Esophagus muscularis mucosa (tissue), 4 donors: ENCODE data around the gene PCDH10.

Source experiments
- EP300 ChIP-seq: sonication (generic); formaldehyde crosslinking; IDR thresholded peaks from one replicate; pipeline ENCODE4 v1.6.1; 2017; ENCODE audit warnings: antibody characterized with exemption
- POLR2AphosphoS5 ChIP-seq, 2 donors: sonication (generic); formaldehyde crosslinking; IDR thresholded peaks; one replicate each; pipeline ENCODE4 v1.6.1; 2017; ENCODE audit warnings: antibody characterized with exemption in 2 of 2
- TF ChIP-seq, protein P1 (sequence below), 3 experiments: fragments of 200-600 bp in 2 of 3; fragments of 450-650 bp in 1 of 3; sonication (generic) in 2 of 3; IDR thresholded peaks; one replicate each; pipeline ENCODE4 v1.5.1; 2017 to 2019; ENCODE audit warnings: antibody characterized with exemption in 3 of 3, mild to moderate bottlenecking in 2 of 3, moderate library complexity in 1 of 3

DNA sequence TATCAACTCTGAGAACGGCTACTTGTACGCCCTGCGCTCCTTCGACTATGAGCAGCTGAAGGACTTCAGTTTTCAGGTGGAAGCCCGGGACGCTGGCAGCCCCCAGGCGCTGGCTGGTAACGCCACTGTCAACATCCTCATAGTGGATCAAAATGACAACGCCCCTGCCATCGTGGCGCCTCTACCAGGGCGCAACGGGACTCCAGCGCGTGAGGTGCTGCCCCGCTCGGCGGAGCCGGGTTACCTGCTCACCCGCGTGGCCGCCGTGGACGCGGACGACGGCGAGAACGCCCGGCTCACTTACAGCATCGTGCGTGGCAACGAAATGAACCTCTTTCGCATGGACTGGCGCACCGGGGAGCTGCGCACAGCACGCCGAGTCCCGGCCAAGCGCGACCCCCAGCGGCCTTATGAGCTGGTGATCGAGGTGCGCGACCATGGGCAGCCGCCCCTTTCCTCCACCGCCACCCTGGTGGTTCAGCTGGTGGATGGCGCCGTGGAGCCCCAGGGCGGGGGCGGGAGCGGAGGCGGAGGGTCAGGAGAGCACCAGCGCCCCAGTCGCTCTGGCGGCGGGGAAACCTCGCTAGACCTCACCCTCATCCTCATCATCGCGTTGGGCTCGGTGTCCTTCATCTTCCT is 2.7 kb downstream of the PCDH10 start:
- TF ChIP-seq, protein P1, sequence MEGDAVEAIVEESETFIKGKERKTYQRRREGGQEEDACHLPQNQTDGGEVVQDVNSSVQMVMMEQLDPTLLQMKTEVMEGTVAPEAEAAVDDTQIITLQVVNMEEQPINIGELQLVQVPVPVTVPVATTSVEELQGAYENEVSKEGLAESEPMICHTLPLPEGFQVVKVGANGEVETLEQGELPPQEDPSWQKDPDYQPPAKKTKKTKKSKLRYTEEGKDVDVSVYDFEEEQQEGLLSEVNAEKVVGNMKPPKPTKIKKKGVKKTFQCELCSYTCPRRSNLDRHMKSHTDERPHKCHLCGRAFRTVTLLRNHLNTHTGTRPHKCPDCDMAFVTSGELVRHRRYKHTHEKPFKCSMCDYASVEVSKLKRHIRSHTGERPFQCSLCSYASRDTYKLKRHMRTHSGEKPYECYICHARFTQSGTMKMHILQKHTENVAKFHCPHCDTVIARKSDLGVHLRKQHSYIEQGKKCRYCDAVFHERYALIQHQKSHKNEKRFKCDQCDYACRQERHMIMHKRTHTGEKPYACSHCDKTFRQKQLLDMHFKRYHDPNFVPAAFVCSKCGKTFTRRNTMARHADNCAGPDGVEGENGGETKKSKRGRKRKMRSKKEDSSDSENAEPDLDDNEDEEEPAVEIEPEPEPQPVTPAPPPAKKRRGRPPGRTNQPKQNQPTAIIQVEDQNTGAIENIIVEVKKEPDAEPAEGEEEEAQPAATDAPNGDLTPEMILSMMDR (IDR thresholded peaks at IDR 0.05) = no peak
- TF ChIP-seq POLR2AphosphoS5 (IDR thresholded peaks at IDR 0.05) (no peak), EP300 (no peak)
